ENCODE measurements around the gene AKAP5.

GRCh38 chr14:64502887-64503433, 37.7 kb downstream of the AKAP5 start:
- no peak for TF ChIP-seq CTCF (IDR thresholded peaks at IDR 0.05; ENCODE audit: insufficient read depth, low read length, poor library complexity, severe bottlenecking)
- TF ChIP-seq EZH2phosphoT487 (conservative IDR thresholded peaks at IDR 0.05; ENCODE audit: low read length): no peak
